Measurements from ENCODE around the gene ZSWIM9. TPM values are rescaled to one million over a fixed set of nuclear protein-coding genes. Genes with fewer than 3 reads are reported as not detected.

ZSWIM9 gene
- 6.4 TPM for polyA plus RNA-seq (2013, experiment 1 of 2; ENCODE audit: insufficient read length)
- 6.1 TPM for polyA plus RNA-seq (2013, experiment 2 of 2; ENCODE audit: insufficient read length)

- peak; percentile 97 for DNase-seq
Measured at GRCh38 chr19:48169939-48170803, at the start of gene ZSWIM9, which contains the start of gene LIG1. TSS of gene ZSWIM9 (plus strand) at chr19:48170680. CDS start at chr19:48171803, 1,123 bp downstream. TSS of gene LIG1 (minus strand) at chr19:48170344. CDS start at chr19:48165566, 4,778 bp downstream.

GRCh38 chr19:48121066-48121465 is 49.4 kb upstream of the ZSWIM9 start:
- DNase-seq: no peak

GRCh38 chr19:48121909-48122371 is 48.5 kb upstream of the ZSWIM9 start:
- no peak for DNase-seq

GRCh38 chr19:48122421-48122820 is 48.1 kb upstream of the ZSWIM9 start:
- DNase-seq: no peak

- DNase-seq: peak; percentile 61
Measured at GRCh38 chr19:48123907-48124651, 46.4 kb upstream of the ZSWIM9 start.

GRCh38 chr19:48127561-48127960 is 42.9 kb upstream of the ZSWIM9 start:
- no peak for DNase-seq

GRCh38 chr19:48133094-48133493 is 37.4 kb upstream of the ZSWIM9 start:
- DNase-seq: no peak

- no peak for DNase-seq
Measured at GRCh38 chr19:48135411-48135810, 35.1 kb upstream of the ZSWIM9 start.

GRCh38 chr19:48136547-48136946 is 33.9 kb upstream of the ZSWIM9 start:
- DNase-seq: no peak

- no peak for DNase-seq
Measured at GRCh38 chr19:48137411-48137810, 33.1 kb upstream of the ZSWIM9 start.

- no peak for DNase-seq
Measured at GRCh38 chr19:48139053-48139452, 31.4 kb upstream of the ZSWIM9 start.

GRCh38 chr19:48147597-48148175 is 22.8 kb upstream of the ZSWIM9 start:
- DNase-seq: no peak

GRCh38 chr19:48148576-48148975 is 21.9 kb upstream of the ZSWIM9 start:
- DNase-seq: no peak

GRCh38 chr19:48149430-48149829 is 21.1 kb upstream of the ZSWIM9 start:
- no peak for DNase-seq

GRCh38 chr19:48152551-48152950 is 17.9 kb upstream of the ZSWIM9 start:
- DNase-seq: peak; percentile 50

GRCh38 chr19:48154003-48154402 is 16.5 kb upstream of the ZSWIM9 start:
- no peak for DNase-seq

- DNase-seq: no peak
Measured at GRCh38 chr19:48158210-48158790, 12.2 kb upstream of the ZSWIM9 start.

- no peak for DNase-seq
Measured at GRCh38 chr19:48168689-48169088, 1.8 kb upstream of the ZSWIM9 start.

- peak; percentile 48 for DNase-seq
Measured at GRCh38 chr19:48169578-48169938, 922 bp upstream of the ZSWIM9 start.

GRCh38 chr19:48170817-48171347 is 402 bp downstream of the ZSWIM9 start:
- DNase-seq: no peak

GRCh38 chr19:48171710-48172109 is 1.2 kb downstream of the ZSWIM9 start:
- no peak for DNase-seq

- DNase-seq: no peak
Measured at GRCh38 chr19:48174445-48175030, 4.1 kb downstream of the ZSWIM9 start.

Measured in fibroblast of skin of abdomen (primary cell).